Liver (tissue), 9 donors: ENCODE results near the gene RAPSN. TPM values are rescaled to one million over a fixed set of nuclear protein-coding genes. Genes with fewer than 3 reads are reported as not detected.
A peak's percentile ranks its signal among the peaks of the same experiment; 100 is the strongest.

ENCODE experiments used
- DNase-seq: peaks from one replicate; pipeline ENCODE4 v3.0.0-alpha.2; 2017; ENCODE audit warnings: low spot score
- H3K27ac ChIP-seq, 2 donors: one replicate each; pipeline ENCODE4 v1.7.0; 2013; ENCODE audit warnings: inconsistent platforms in 2 of 2, low read length in 2 of 2, control low read depth in 1 of 2, low read depth in 1 of 2, mild to moderate bottlenecking in 1 of 2
- H3K27me3 ChIP-seq, 4 donors: one replicate each; pipeline versions ENCODE4 v1.6.1 to v1.7.0; 2013; ENCODE audit warnings: low read length in 3 of 4, inconsistent platforms in 1 of 4, mild to moderate bottlenecking in 1 of 4, moderate library complexity in 1 of 4; ENCODE audit not compliant: control insufficient read depth in 4 of 4, insufficient read depth in 4 of 4
- H3K36me3 ChIP-seq, 4 donors: one replicate each; pipeline versions ENCODE4 v1.6.1 to v1.7.0; 2013; ENCODE audit warnings: low read length in 3 of 4, mild to moderate bottlenecking in 3 of 4, low read depth in 1 of 4, moderate library complexity in 1 of 4; ENCODE audit not compliant: control insufficient read depth in 4 of 4, insufficient read depth in 3 of 4
- H3K4me1 ChIP-seq, 4 donors: one replicate each; pipeline versions ENCODE4 v1.6.1 to v1.7.0; 2013; ENCODE audit warnings: low read length in 3 of 4, mild to moderate bottlenecking in 3 of 4, moderate library complexity in 1 of 4; ENCODE audit not compliant: control insufficient read depth in 4 of 4, insufficient read depth in 4 of 4
- H3K4me3 ChIP-seq, 3 donors: one replicate each; pipeline versions ENCODE4 v1.6.1 to v1.7.0; 2013; ENCODE audit warnings: low read length in 3 of 3, control low read depth in 1 of 3, low read depth in 1 of 3, mild to moderate bottlenecking in 1 of 3
- H3K9ac ChIP-seq, 2 donors: one replicate each; pipeline ENCODE4 v1.7.0; 2013; ENCODE audit warnings: low read length in 2 of 2, mild to moderate bottlenecking in 2 of 2, moderate library complexity in 2 of 2, control low read depth in 1 of 2, low read depth in 1 of 2
- H3K9me3 ChIP-seq, 4 donors: one replicate each; pipeline versions ENCODE4 v1.6.1 to v1.7.0; 2013; ENCODE audit warnings: low read length in 3 of 4; ENCODE audit not compliant: control insufficient read depth in 4 of 4
- ATF3 ChIP-seq: IDR thresholded peaks from 2 replicates; pipeline ENCODE4 v1.6.1; 2016; ENCODE audit warnings: antibody characterized with exemption
- FOXA1 ChIP-seq: IDR thresholded peaks from 2 replicates; pipeline ENCODE4 v1.6.1; 2016; ENCODE audit warnings: antibody characterized with exemption
- FOXA2 ChIP-seq: IDR thresholded peaks from 2 replicates; pipeline ENCODE4 v1.6.1; 2016; ENCODE audit warnings: antibody characterized with exemption
- HNF4A ChIP-seq, 2 donors: conservative IDR thresholded peaks; 2 replicates each; pipeline ENCODE4 v1.6.1; 2016; ENCODE audit warnings: antibody characterized with exemption in 2 of 2, mild to moderate bottlenecking in 2 of 2
- HNF4G ChIP-seq: IDR thresholded peaks from 2 replicates; pipeline ENCODE4 v1.6.1; 2016; ENCODE audit warnings: antibody characterized with exemption
- JUND ChIP-seq, 2 donors: IDR thresholded peaks; 2 replicates each; pipeline ENCODE4 v1.6.1; 2016; ENCODE audit warnings: antibody characterized with exemption in 2 of 2
- MAX ChIP-seq: IDR thresholded peaks from 2 replicates; pipeline ENCODE4 v1.6.1; 2016; ENCODE audit warnings: antibody characterized with exemption
- NR2F2 ChIP-seq: IDR thresholded peaks from 2 replicates; pipeline ENCODE4 v1.6.1; 2016; ENCODE audit warnings: antibody characterized with exemption
- RAD21 ChIP-seq, 2 donors: IDR thresholded peaks; 2 replicates each; pipeline ENCODE4 v1.6.1; 2016; ENCODE audit warnings: antibody characterized with exemption in 2 of 2, mild to moderate bottlenecking in 2 of 2
- REST ChIP-seq: IDR thresholded peaks from 2 replicates; pipeline ENCODE4 v1.6.1; 2016; ENCODE audit warnings: antibody characterized with exemption, mild to moderate bottlenecking
- RXRA ChIP-seq, 2 donors: IDR thresholded peaks; 2 replicates each; pipeline ENCODE4 v1.6.1; 2017 to 2018; ENCODE audit warnings: antibody characterized with exemption in 2 of 2, mild to moderate bottlenecking in 1 of 2
- SP1 ChIP-seq: IDR thresholded peaks from 2 replicates; pipeline ENCODE4 v1.6.1; 2018; ENCODE audit warnings: antibody characterized with exemption, mild to moderate bottlenecking
- TAF1 ChIP-seq: conservative IDR thresholded peaks from 2 replicates; pipeline ENCODE4 v1.6.1; 2016; ENCODE audit warnings: antibody characterized with exemption, mild to moderate bottlenecking
- YY1 ChIP-seq: IDR thresholded peaks from 2 replicates; pipeline ENCODE4 v1.6.1; 2016; ENCODE audit warnings: antibody characterized with exemption, mild to moderate bottlenecking
- ZBTB33 ChIP-seq: IDR thresholded peaks from 2 replicates; pipeline ENCODE4 v1.6.1; 2016; ENCODE audit warnings: antibody characterized with exemption
- WGBS: extraction: QIAGEN DNeasy Blood & Tissue Kit; methylation state at CpG from one replicate; pipeline ENCODE4 v1.1.7; 2013; 5-methylcytosine and 5-hydroxymethylcytosine counted together
- polyA plus RNA-seq, 2 donors: library from polyadenylated mRNA; stranded (reverse) in 1 of 2; unstranded in 1 of 2; fragments of 200-250 nt in 1 of 2; fragments of >200 nt in 1 of 2; fragmentation: Nextera tagmentation in 1 of 2; extraction: Ambion mirVana in 1 of 2; gene quantifications; one replicate each; pipeline versions ENCODE4 v1.2.1 to v1.2.3, GENCODE V29; 2013 to 2015
- total RNA-seq, 2 donors: library from RNA; depleted of rRNA; stranded (reverse); fragments of >200 nt; gene quantifications; one replicate each; pipeline ENCODE4 v1.2.3, GENCODE V29; 2014
- donor health status: healthy.
- donor health status: healthy.
- donor health status: healthy.
- donor health status: healthy.
- donor health status: healthy.

RAPSN gene
- total and polyA plus RNA-seq, 4 donors, result 0.12 to 0.59 (median 0.28) TPM; not detected in 1

GRCh38 chr11:47466701-47467250 lies 17.8 kb upstream of the RAPSN start:
- Histone ChIP-seq H3K4me1 (peaks cover 9 to 50% (median 44%) of the 10 kb centered on the region in 4 donors), H3K9ac (peak overlapping the region; percentile 42), H3K4me3 (no peak overlapping the region), H3K27me3 (no peaks in the 10 kb centered on the region), H3K27ac (peak overlapping the region; percentile 66 to 74), H3K36me3 (peaks cover 5 to 23% (median 21%) of the 10 kb centered on the region in 4 donors), H3K9me3 (no peaks in the 10 kb centered on the region)
- no peak for DNase-seq
- no peak for TF ChIP-seq ZBTB33
- no peak for TF ChIP-seq ATF3
- peak in 1 of 2 donors; percentile 45 for TF ChIP-seq RAD21 (IDR thresholded peaks at IDR 0.05)
- TF ChIP-seq JUND (IDR thresholded peaks at IDR 0.05), result no peak
- peak; percentile 36 to 42 for TF ChIP-seq HNF4A (conservative IDR thresholded peaks at IDR 0.05)
- TF ChIP-seq TAF1, result no peak
- TF ChIP-seq NR2F2, result peak; percentile 18
- TF ChIP-seq RXRA (IDR thresholded peaks at IDR 0.05), result peak; percentile 51 to 57
- peak; percentile 55 for TF ChIP-seq SP1
- WGBS, result 16% methylated on average over 4 of the region's 4 CpGs

GRCh38 chr11:47466201-47466600 lies 17.3 kb upstream of the RAPSN start:
- Histone ChIP-seq H3K27ac (peak overlapping the region; percentile 66 to 74), H3K36me3 (peaks cover 5 to 18% (median 17%) of the 10 kb centered on the region in 4 donors), H3K4me3 (no peak overlapping the region), H3K4me1 (peaks cover 9 to 45% (median 44%) of the 10 kb centered on the region in 4 donors), H3K9me3 (no peaks in the 10 kb centered on the region), H3K27me3 (no peaks in the 10 kb centered on the region), H3K9ac (peak overlapping the region; percentile 42)
- 25% methylated on average over 5 of the region's 5 CpGs for WGBS
- DNase-seq, result no peak
- TF ChIP-seq RXRA (IDR thresholded peaks at IDR 0.05) (no peak), FOXA1 (no peak), RAD21 (IDR thresholded peaks at IDR 0.05) (no peak), NR2F2 (no peak), HNF4G (no peak), MAX (no peak), REST (no peak), TAF1 (no peak), SP1 (no peak), JUND (IDR thresholded peaks at IDR 0.05) (no peak), YY1 (no peak), FOXA2 (no peak)
